SHP77 treated with DMSO at 0.1 percent for 48 hours (cell line): ENCODE results near the gene ANO2.
"Not testable (repeated sequence)": the region's sequence is repeated elsewhere in the genome, so short reads cannot be mapped to it uniquely, and the experiment has no call there.

Source experiments
- DNase-seq: peaks from one replicate; lab custom pipeline; 2025; lab: John Stamatoyannopoulos, UW

Gene ANO2

GRCh38 chr12:5665615-5666014 lies 279.4 kb downstream of the ANO2 start:
- no peak for DNase-seq

GRCh38 chr12:5661811-5662210 lies 283.2 kb downstream of the ANO2 start:
- no peak for DNase-seq

- DNase-seq, result no peak
These were observed 284.8 kb downstream of the ANO2 start for GRCh38 chr12:5660238-5660637.

GRCh38 chr12:5658339-5658941 lies 286.6 kb downstream of the ANO2 start:
- not testable (repeated sequence) for DNase-seq

GRCh38 chr12:5656836-5657235 lies 288.2 kb downstream of the ANO2 start:
- DNase-seq, result no peak

GRCh38 chr12:5655120-5655519 lies 289.9 kb downstream of the ANO2 start:
- DNase-seq, result no peak

- no peak for DNase-seq
These were observed 291.0 kb downstream of the ANO2 start for GRCh38 chr12:5654019-5654418.

GRCh38 chr12:5650829-5651461 lies 294.1 kb downstream of the ANO2 start:
- no peak for DNase-seq

GRCh38 chr12:5650281-5650680 lies 294.8 kb downstream of the ANO2 start:
- DNase-seq, result no peak

- DNase-seq, result no peak
These were observed 296.2 kb downstream of the ANO2 start for GRCh38 chr12:5648692-5649359.

- no peak for DNase-seq
These were observed 301.8 kb downstream of the ANO2 start for GRCh38 chr12:5643266-5643665.

GRCh38 chr12:5637698-5638097 lies 307.4 kb downstream of the ANO2 start:
- no peak for DNase-seq

GRCh38 chr12:5636907-5637306 lies 308.2 kb downstream of the ANO2 start:
- no peak for DNase-seq

- DNase-seq, result no peak
These were observed 312.0 kb downstream of the ANO2 start for GRCh38 chr12:5633106-5633505.

GRCh38 chr12:5632453-5632852 lies 312.6 kb downstream of the ANO2 start:
- no peak for DNase-seq

- DNase-seq, result no peak
These were observed 313.6 kb downstream of the ANO2 start for GRCh38 chr12:5631497-5631896.

- DNase-seq, result no peak
These were observed 314.3 kb downstream of the ANO2 start for GRCh38 chr12:5630726-5631125.

GRCh38 chr12:5628501-5628900 lies 316.6 kb downstream of the ANO2 start:
- no peak for DNase-seq

GRCh38 chr12:5627053-5627630 lies 317.9 kb downstream of the ANO2 start:
- DNase-seq, result no peak

- DNase-seq, result no peak
These were observed 318.9 kb downstream of the ANO2 start for GRCh38 chr12:5626151-5626550.

- no peak for DNase-seq
These were observed 320.4 kb downstream of the ANO2 start for GRCh38 chr12:5624486-5625272.

- DNase-seq, result no peak
These were observed 321.6 kb downstream of the ANO2 start for GRCh38 chr12:5623411-5623810.
